A549 (cell line): Measurements from ENCODE around the gene FLII. TPM values are rescaled to one million over a fixed set of nuclear protein-coding genes. Genes with fewer than 3 reads are reported as not detected.

Source experiments
- ATAC-seq, 2 experiments: fragments of 200-7000 bp in 1 of 2; fragments of >200 bp in 1 of 2; cut with Nextera tagmentation in 1 of 2; cut with Tn5 transposase in 1 of 2; 3 replicates each; pipeline versions ENCODE4 v1.8.0 to v1.9.1; 2018 to 2020; ENCODE audit warnings: mild to moderate bottlenecking in 1 of 2, moderate library complexity in 1 of 2
- CTCF ChIA-PET: fragments of 300-600 bp; sonication (Branson Sonifier 250); formaldehyde crosslinking; extraction: SDS; loops from one replicate; lab custom pipeline; 2021; ENCODE audit warnings: antibody characterized with exemption, inconsistent platforms; lab: Yijun Ruan, JAX
- POLR2A ChIA-PET: fragments of 350-600 bp; formaldehyde crosslinking; extraction: SDS; loops from one replicate; lab custom pipeline; 2021; ENCODE audit warnings: antibody characterized with exemption, inconsistent platforms; lab: Yijun Ruan, JAX
- DNase-seq, 2 experiments: peaks; one replicate each; pipeline versions ENCODE4 v3.0.0 to v3.0.0-alpha.2; 2011 to 2016; ENCODE audit warnings: low read depth in 1 of 2, low spot score in 1 of 2
- FAIRE-seq: peaks from 2 replicates; lab custom pipeline; 2011; peaks lifted over from hg19 to GRCh38; lab: Jason Lieb, UNC
- H3K27ac ChIP-seq, 2 experiments: fragments of >200 bp; sonication (Bioruptor Twin); formaldehyde crosslinking; 3 replicates each; pipeline ENCODE4 v1.5.1; 2016 to 2017
- H3K4me1 ChIP-seq: fragments of >200 bp; sonication (Bioruptor Twin); formaldehyde crosslinking; 3 replicates; pipeline ENCODE4 v1.6.1; 2016
- H3K4me2 ChIP-seq: fragments of >200 bp; sonication (Bioruptor Twin); formaldehyde crosslinking; 3 replicates; pipeline ENCODE4 v1.6.1; 2016
- H3K4me3 ChIP-seq: fragments of >200 bp; sonication (Bioruptor Twin); formaldehyde crosslinking; 3 replicates; pipeline ENCODE4 v1.5.1; 2016
- H3K9me3 ChIP-seq: fragments of >200 bp; sonication (Bioruptor Twin); formaldehyde crosslinking; 3 replicates; pipeline ENCODE4 v1.6.1; 2016
- BCL3 ChIP-seq: fragments of >200 bp; sonication (Bioruptor Twin); formaldehyde crosslinking; IDR thresholded peaks from 3 replicates; pipeline ENCODE4 v1.6.1; 2016
- BHLHE40 ChIP-seq: IDR thresholded peaks from 2 replicates; pipeline ENCODE4 v1.6.1; 2012; ENCODE audit warnings: low read depth, low read length, inconsistent platforms
- CEBPB ChIP-seq, 2 experiments: fragments of >200 bp in 1 of 2; sonication (Bioruptor Twin) in 1 of 2; formaldehyde crosslinking in 1 of 2; IDR thresholded peaks; 2 replicates each; pipeline ENCODE4 v1.6.1; 2012 to 2016
- CHD2 ChIP-seq: fragments of 150-350 bp; IDR thresholded peaks from 2 replicates; pipeline ENCODE4 v1.6.1; 2014; ENCODE audit warnings: low read length; ENCODE audit not compliant: partially characterized antibody
- E2F6 ChIP-seq: IDR thresholded peaks from 2 replicates; pipeline ENCODE4 v1.6.1; 2012; ENCODE audit warnings: low read depth, borderline replicate concordance
- HDAC2 ChIP-seq: fragments of 200-600 bp; sonication (generic); IDR thresholded peaks from 2 replicates; pipeline ENCODE4 v1.6.1; 2016
- HMGXB4 ChIP-seq: fragments of 250-450 bp; sonication (Bioruptor Pico); IDR thresholded peaks from 2 replicates; pipeline ENCODE4 v1.5.0; 2021; ENCODE audit warnings: mild to moderate bottlenecking, moderate library complexity, borderline replicate concordance
- JUN ChIP-seq, 2 experiments: fragments of >200 bp; sonication (Bioruptor Twin); formaldehyde crosslinking; IDR thresholded peaks; 2 replicates in 1 of 2; 3 replicates in 1 of 2; pipeline ENCODE4 v1.6.1; 2016 to 2017
- MAZ ChIP-seq: fragments of 150-350 bp; IDR thresholded peaks from 2 replicates; pipeline ENCODE4 v1.6.1; 2014; ENCODE audit warnings: antibody characterized with exemption, low read depth, low read length, borderline replicate concordance
- MYC ChIP-seq: IDR thresholded peaks from 2 replicates; pipeline ENCODE4 v1.6.1; 2012; ENCODE audit warnings: mild to moderate bottlenecking, inconsistent platforms, low read length, improper control_type of control experiment, borderline replicate concordance
- PBX3 ChIP-seq: IDR thresholded peaks from 2 replicates; pipeline ENCODE4 v1.6.1; 2012
- POLR2A ChIP-seq: IDR thresholded peaks from 2 replicates; pipeline ENCODE4 v1.6.1; 2012; ENCODE audit warnings: mild to moderate bottlenecking, low read length
- TFCP2L1 ChIP-seq: fragments of 250-450 bp; sonication (Bioruptor Pico); IDR thresholded peaks from 2 replicates; pipeline ENCODE4 v1.5.0; 2021; ENCODE audit warnings: mild to moderate bottlenecking
- ZSCAN20 ChIP-seq: fragments of 250-450 bp; sonication (Bioruptor Pico); IDR thresholded peaks from 2 replicates; pipeline ENCODE4 v1.8.0; 2022; ENCODE audit warnings: mild to moderate bottlenecking, moderate library complexity
- WGBS: methylation state at CpG from one replicate; pipeline ENCODE4 v1.1.6; 2017; ENCODE audit errors: missing lambda C conversion rate; 5-methylcytosine and 5-hydroxymethylcytosine counted together
- polyA plus RNA-seq, 4 experiments: library from polyadenylated mRNA; depleted of rRNA in 3 of 4; stranded (reverse); fragments of >200 nt; fragmentation: RNase III in 1 of 4; extraction: RNeasy Plus Mini Kit Qiagen cat#74134 plus additional on column Dnase treatment in 1 of 4; gene quantifications; 2 replicates in 3 of 4; 3 replicates in 1 of 4; pipeline ENCODE4 v1.2.3, GENCODE V29; 2011 to 2017

The FLII gene
- polyA plus RNA-seq, 2 of the 4 experiments (the other 2 are of a cell fraction), result 253 to 280 TPM

GRCh38 chr17:18226284-18226945, 32.1 kb downstream of the FLII start:
- FAIRE-seq (no peak), ATAC-seq (peak in 1 of 2 experiments; percentile 5; a peak in 3 of 6 replicates), DNase-seq (no peak)
- ChIA-PET POLR2A (no interaction called here), CTCF (interaction anchor here (0.8 to 1.2 kb wide), 2 partner anchors 9 to 10 kb away, joined by 4 to 8 read pairs; no protein-coding TSS in a partner anchor)
- TF ChIP-seq MAZ (no peak), BHLHE40 (no peak), MYC (no peak), HMGXB4 (no peak), CHD2 (no peak)
- peak overlapping the region; percentile 85 to 96 for H3K27ac ChIP-seq
- no peaks in the 10 kb centered on the region for H3K9me3 ChIP-seq
- H3K4me1 ChIP-seq, result peaks cover 11% of the 10 kb centered on the region
- peak overlapping the region; percentile 79 for H3K4me3 ChIP-seq
- WGBS, result 53% methylated on average over 14 of the region's 16 CpGs
- peak overlapping the region; percentile 95 for H3K4me2 ChIP-seq

GRCh38 chr17:18225642-18226283, 32.8 kb downstream of the FLII start:
- CTCF ChIA-PET, result interaction anchor here (0.8 to 1.1 kb wide), 2 partner anchors 11 to 27 kb away, joined by 3 to 4 read pairs; no protein-coding TSS in a partner anchor
- POLR2A ChIA-PET, result no interaction called here
- H3K27ac ChIP-seq, result peak overlapping the region; percentile 85 to 96
- no peaks in the 10 kb centered on the region for H3K9me3 ChIP-seq
- peak overlapping the region; percentile 95 for H3K4me2 ChIP-seq
- FAIRE-seq (no peak), DNase-seq (no peak), ATAC-seq (peak; percentile 9 to 40)
- peak overlapping the region; percentile 79 for H3K4me3 ChIP-seq
- WGBS, result 7% methylated on average over 14 of the region's 57 CpGs
- TF ChIP-seq POLR2A (peak; percentile 56), CEBPB (IDR thresholded peaks at IDR 0.05) (no peak), TFCP2L1 (CRISPR knock-in tag) (0 out of 2 replicates have a peak, but pooled peaks have one; percentile 52), BCL3 (0 out of 3 replicates have a peak, but pooled peaks have one; percentile 30), JUN (IDR thresholded peaks at IDR 0.05) (0 out of 5 replicates have a peak, but pooled peaks of 1 of the 2 experiments have one; percentile 37)
- H3K4me1 ChIP-seq, result peaks cover 17% of the 10 kb centered on the region

- Histone ChIP-seq H3K4me1 (peaks cover 17% of the 10 kb centered on the region), H3K4me3 (peak within 1 kb of the TSS; percentile 79), H3K27ac (peak within 1 kb of the TSS; percentile 85 to 96), H3K9me3 (no peaks in the 10 kb centered on the region), H3K4me2 (peak within 1 kb of the TSS; percentile 95)
- TF ChIP-seq HDAC2, result no peak
- no peak for TF ChIP-seq CHD2
- peak; percentile 50; the same call in 1 of the 2 replicates for TF ChIP-seq E2F6
- peak; percentile 90 for TF ChIP-seq PBX3
- no peak for TF ChIP-seq ZSCAN20 (CRISPR knock-in tag)
- peak; percentile 96 to 99 for DNase-seq
- no peak for FAIRE-seq
- 4% methylated on average over 26 of the region's 60 CpGs for whole genome bisulfite sequencing
- CTCF ChIA-PET, result interaction anchor here (1.1 kb wide), 2 partner anchors 27 to 36 kb away, joined by 3 to 4 read pairs; no protein-coding TSS in a partner anchor
- POLR2A ChIA-PET, result no interaction called here
- peak; percentile 90 to 97 for ATAC-seq
These were observed 33.4 kb downstream of the FLII start, which contains the start of gene LLGL1 for GRCh38 chr17:18225121-18225641. Gene LLGL1, plus strand, starts transcription at chr17:18225635. Its CDS starts 48 bp downstream, at chr17:18225683.
